Measurements from ENCODE around the gene LRRC1. TPM values are rescaled to one million over a fixed set of nuclear protein-coding genes. Genes with fewer than 3 reads are reported as not detected.

LRRC1 gene
- total and polyA plus RNA-seq, 10 donors: 1.8 to 6.3 (median 3.7) TPM

DNA sequence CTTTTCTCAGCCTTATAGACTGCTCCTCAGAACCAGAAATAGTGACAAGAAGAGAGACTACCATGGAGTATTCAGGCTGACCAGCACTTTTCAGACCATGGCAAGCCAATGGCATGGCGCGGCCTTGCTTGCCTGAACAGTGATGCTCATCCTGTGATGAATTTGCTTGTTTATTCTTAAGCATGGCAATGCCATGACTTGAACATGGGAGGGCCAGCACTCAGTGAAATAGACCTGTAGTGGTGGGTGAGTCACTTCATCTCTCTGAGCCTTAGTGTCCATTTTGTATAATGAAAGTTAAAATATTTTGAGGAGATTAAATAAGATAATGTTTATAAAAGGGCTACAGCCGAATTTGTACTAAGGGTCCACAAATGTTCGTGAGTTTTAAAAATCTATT lies 79.1 kb downstream of the LRRC1 start:
- intact Hi-C loops (cut with DNase I; ENCODE audit: low total_unique reads): no loop called here
- H3K36me3 ChIP-seq: no peaks in the 10 kb centered on the region
- H3K4me3 ChIP-seq: no peak overlapping the region
- H3K4me1 ChIP-seq: no peaks in the 10 kb centered on the region
- no peaks in the 10 kb centered on the region for H3K27me3 ChIP-seq (replicated peaks in 1 of 7)
- H3K9me3 ChIP-seq: peaks cover 0 to 16% (median 7%) of the 10 kb centered on the region in 8 donors
- TF ChIP-seq POLR2AphosphoS5 (IDR thresholded peaks at IDR 0.05) (no peak), POLR2A (IDR thresholded peaks at IDR 0.05) (no peak)
- TF ChIP-seq, protein P1, sequence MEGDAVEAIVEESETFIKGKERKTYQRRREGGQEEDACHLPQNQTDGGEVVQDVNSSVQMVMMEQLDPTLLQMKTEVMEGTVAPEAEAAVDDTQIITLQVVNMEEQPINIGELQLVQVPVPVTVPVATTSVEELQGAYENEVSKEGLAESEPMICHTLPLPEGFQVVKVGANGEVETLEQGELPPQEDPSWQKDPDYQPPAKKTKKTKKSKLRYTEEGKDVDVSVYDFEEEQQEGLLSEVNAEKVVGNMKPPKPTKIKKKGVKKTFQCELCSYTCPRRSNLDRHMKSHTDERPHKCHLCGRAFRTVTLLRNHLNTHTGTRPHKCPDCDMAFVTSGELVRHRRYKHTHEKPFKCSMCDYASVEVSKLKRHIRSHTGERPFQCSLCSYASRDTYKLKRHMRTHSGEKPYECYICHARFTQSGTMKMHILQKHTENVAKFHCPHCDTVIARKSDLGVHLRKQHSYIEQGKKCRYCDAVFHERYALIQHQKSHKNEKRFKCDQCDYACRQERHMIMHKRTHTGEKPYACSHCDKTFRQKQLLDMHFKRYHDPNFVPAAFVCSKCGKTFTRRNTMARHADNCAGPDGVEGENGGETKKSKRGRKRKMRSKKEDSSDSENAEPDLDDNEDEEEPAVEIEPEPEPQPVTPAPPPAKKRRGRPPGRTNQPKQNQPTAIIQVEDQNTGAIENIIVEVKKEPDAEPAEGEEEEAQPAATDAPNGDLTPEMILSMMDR (IDR thresholded peaks at IDR 0.05 in 8 of 11, conservative IDR thresholded peaks at IDR 0.05 in 3 of 11): no peak
- no peak overlapping the region for H3K27ac ChIP-seq
- WGBS, 5 donors: 93 to 99% (median 96%) methylated on average over 4 of the region's 4 CpGs
- DNase-seq: no peak

DNA sequence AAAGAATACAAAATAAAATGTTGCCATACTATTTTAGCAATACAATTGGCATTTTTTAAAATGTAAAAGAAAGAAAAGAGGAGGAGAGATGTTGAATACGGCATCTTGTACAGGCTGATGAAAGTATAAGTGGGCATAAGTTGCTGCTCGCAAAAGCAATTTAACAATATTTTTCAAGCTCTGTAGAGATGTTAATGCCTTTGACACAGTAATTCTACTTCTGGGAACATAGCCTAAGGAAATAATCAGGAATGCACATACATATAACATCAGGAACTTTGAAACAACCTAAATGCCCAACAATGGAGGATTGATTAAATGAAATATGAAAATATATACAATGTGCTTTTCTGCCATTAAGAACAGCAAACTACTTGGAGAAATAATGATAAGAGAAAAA lies 80.2 kb downstream of the LRRC1 start:
- TF ChIP-seq, protein P1 (IDR thresholded peaks at IDR 0.05 in 8 of 11, conservative IDR thresholded peaks at IDR 0.05 in 3 of 11): no peak
- TF ChIP-seq POLR2A (IDR thresholded peaks at IDR 0.05): no peak
- TF ChIP-seq POLR2AphosphoS5 (IDR thresholded peaks at IDR 0.05): no peak
- no peaks in the 10 kb centered on the region for H3K36me3 ChIP-seq
- no peak overlapping the region for H3K4me3 ChIP-seq
- no peak overlapping the region for H3K27ac ChIP-seq
- 94 to 100% (median 98%) methylated on average over 2 of the region's 2 CpGs for WGBS, 5 donors
- no peak for DNase-seq
- H3K27me3 ChIP-seq (replicated peaks in 1 of 7): no peaks in the 10 kb centered on the region
- peaks cover 0 to 16% (median 7%) of the 10 kb centered on the region in 8 donors for H3K9me3 ChIP-seq
- intact Hi-C loops (cut with DNase I; ENCODE audit: low total_unique reads): no loop called here
- no peaks in the 10 kb centered on the region for H3K4me1 ChIP-seq

DNA sequence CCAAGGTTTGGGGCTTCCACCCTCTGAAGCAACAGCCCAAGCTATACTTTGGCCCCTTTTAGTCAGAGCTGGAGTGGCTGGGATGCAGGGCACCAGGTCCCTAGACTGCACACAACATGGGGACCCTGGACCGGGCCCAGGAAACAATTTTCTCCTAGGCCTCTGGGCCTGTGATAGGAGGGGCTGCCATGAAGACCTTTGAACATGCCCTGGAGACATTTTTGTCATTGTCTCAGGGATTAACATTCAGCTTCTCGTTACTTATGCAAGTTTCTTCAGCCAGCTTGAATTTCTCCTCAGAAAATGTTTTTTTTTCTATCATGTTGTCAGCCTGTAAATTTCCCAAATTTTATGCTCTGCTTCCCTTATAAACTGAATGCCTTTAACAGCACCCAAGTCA lies 82.3 kb downstream of the LRRC1 start:
- WGBS, 5 donors: 60 to 98% (median 93%) methylated on average over 2 of the region's 2 CpGs
- H3K9me3 ChIP-seq: peaks cover 0 to 14% (median 5%) of the 10 kb centered on the region in 8 donors
- H3K4me3 ChIP-seq: no peak overlapping the region
- H3K27ac ChIP-seq: no peak overlapping the region
- no peaks in the 10 kb centered on the region for H3K36me3 ChIP-seq
- TF ChIP-seq POLR2A (IDR thresholded peaks at IDR 0.05) (no peak), POLR2AphosphoS5 (IDR thresholded peaks at IDR 0.05) (no peak)
- TF ChIP-seq, protein P1 (IDR thresholded peaks at IDR 0.05 in 8 of 11, conservative IDR thresholded peaks at IDR 0.05 in 3 of 11): no peak
- H3K27me3 ChIP-seq (replicated peaks in 1 of 7): no peaks in the 10 kb centered on the region
- DNase-seq: no peak
- no peaks in the 10 kb centered on the region for H3K4me1 ChIP-seq
- intact Hi-C loops (cut with DNase I; ENCODE audit: low total_unique reads): no loop called here

DNA sequence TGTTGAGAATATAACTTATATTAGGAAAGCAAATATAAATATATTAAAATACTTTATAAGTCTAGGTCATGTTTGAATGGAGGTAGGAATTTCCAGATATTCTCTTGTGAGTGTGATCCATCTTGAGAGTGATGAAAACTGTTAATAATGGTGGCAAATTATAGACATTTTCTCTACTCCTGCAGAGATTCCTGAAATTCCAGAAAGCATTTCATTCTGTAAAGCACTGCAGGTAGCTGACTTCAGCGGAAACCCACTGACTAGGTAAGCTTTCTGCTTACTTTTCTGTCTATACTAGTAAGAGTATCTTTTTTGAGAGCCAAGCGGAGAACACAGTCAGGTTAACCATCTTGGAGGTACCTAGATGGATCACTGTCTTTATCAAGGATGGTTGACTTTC lies 84.0 kb downstream of the LRRC1 start:
- H3K27me3 ChIP-seq (replicated peaks in 1 of 7): no peaks in the 10 kb centered on the region
- no peak for DNase-seq
- TF ChIP-seq, protein P1 (IDR thresholded peaks at IDR 0.05 in 8 of 11, conservative IDR thresholded peaks at IDR 0.05 in 3 of 11): no peak
- no peak for TF ChIP-seq POLR2AphosphoS5 (IDR thresholded peaks at IDR 0.05)
- TF ChIP-seq POLR2A (IDR thresholded peaks at IDR 0.05): no peak
- no peak overlapping the region for H3K27ac ChIP-seq
- no peak overlapping the region for H3K4me3 ChIP-seq
- H3K9me3 ChIP-seq: peaks cover 0 to 12% (median 0%) of the 10 kb centered on the region in 8 donors
- H3K36me3 ChIP-seq: peaks cover 0 to 10% (median 0%) of the 10 kb centered on the region in 6 donors
- intact Hi-C loops (cut with DNase I; ENCODE audit: low total_unique reads): no loop called here
- no peaks in the 10 kb centered on the region for H3K4me1 ChIP-seq
- 90 to 99% (median 97%) methylated on average over 2 of the region's 2 CpGs for WGBS, 5 donors

Data from spleen (tissue), 11 donors.